ENCODE measurements around the gene TMEM38A.

Gene TMEM38A

GRCh38 chr19:16628984-16629691, 31.8 kb upstream of the TMEM38A start:
- no peak for DNase-seq (ENCODE audit: low read depth)
- in situ Hi-C loops (cut with HindIII; ENCODE audit: low sequenced_read_pairs), result no loop called here
- TF ChIP-seq CTCF (IDR thresholded peaks at IDR 0.05; ENCODE audit: low read depth, low read length, missing control alignments), result no peak
- H3K4me3 ChIP-seq (ENCODE audit: low read depth, low read length), result peak overlapping the region; percentile 97

GRCh38 chr19:16631465-16631864, 29.5 kb upstream of the TMEM38A start:
- in situ Hi-C loops (cut with HindIII; ENCODE audit: low sequenced_read_pairs), result no loop called here
- no peak overlapping the region for H3K4me3 ChIP-seq (ENCODE audit: low read depth, low read length)
- DNase-seq (ENCODE audit: low read depth), result no peak
- TF ChIP-seq CTCF (IDR thresholded peaks at IDR 0.05; ENCODE audit: low read depth, low read length, missing control alignments), result no peak

- no peak for TF ChIP-seq CTCF (IDR thresholded peaks at IDR 0.05; ENCODE audit: low read depth, low read length, missing control alignments)
- DNase-seq (ENCODE audit: low read depth), result no peak
- in situ Hi-C loops (cut with HindIII; ENCODE audit: low sequenced_read_pairs), result no loop called here
- H3K4me3 ChIP-seq (ENCODE audit: low read depth, low read length), result no peak overlapping the region
Observed at GRCh38 chr19:16637535-16637934, 23.4 kb upstream of the TMEM38A start.

- DNase-seq (ENCODE audit: low read depth), result no peak
- H3K4me3 ChIP-seq (ENCODE audit: low read depth, low read length), result no peak overlapping the region
- TF ChIP-seq CTCF (IDR thresholded peaks at IDR 0.05; ENCODE audit: low read depth, low read length, missing control alignments), result no peak
- in situ Hi-C loops (cut with HindIII; ENCODE audit: low sequenced_read_pairs), result no loop called here
Observed at GRCh38 chr19:16638666-16639065, 22.3 kb upstream of the TMEM38A start.

GRCh38 chr19:16640951-16641350, 20.0 kb upstream of the TMEM38A start:
- no peak overlapping the region for H3K4me3 ChIP-seq (ENCODE audit: low read depth, low read length)
- no peak for DNase-seq (ENCODE audit: low read depth)
- in situ Hi-C loops (cut with HindIII; ENCODE audit: low sequenced_read_pairs), result no loop called here
- no peak for TF ChIP-seq CTCF (IDR thresholded peaks at IDR 0.05; ENCODE audit: low read depth, low read length, missing control alignments)

GRCh38 chr19:16641695-16642094, 19.2 kb upstream of the TMEM38A start:
- no peak for DNase-seq (ENCODE audit: low read depth)
- in situ Hi-C loops (cut with HindIII; ENCODE audit: low sequenced_read_pairs), result no loop called here
- H3K4me3 ChIP-seq (ENCODE audit: low read depth, low read length), result no peak overlapping the region
- TF ChIP-seq CTCF (IDR thresholded peaks at IDR 0.05; ENCODE audit: low read depth, low read length, missing control alignments), result no peak

Measured in astrocyte of the cerebellum (primary cell).